DOHH2 (cell line): ENCODE data around the gene AIRE.

Experiments
- CTCF ChIP-seq: fragments of 200-600 bp; sonication (generic); IDR thresholded peaks from one replicate; pipeline ENCODE4 v1.5.1; 2014; ENCODE audit warnings: antibody characterized with exemption, mild to moderate bottlenecking, low read depth, low read length; ENCODE audit not compliant: poor library complexity, severe bottlenecking
- EZH2phosphoT487 ChIP-seq: fragments of 200-600 bp; sonication (generic); IDR thresholded peaks from 2 replicates; pipeline ENCODE4 v1.6.1; 2017; ENCODE audit warnings: borderline replicate concordance, mild to moderate bottlenecking, antibody characterized with exemption, low read length, moderate library complexity, mixed read lengths

- no peak for TF ChIP-seq CTCF
- TF ChIP-seq EZH2phosphoT487: no peak
Measured at GRCh38 chr21:44292812-44293195, 7.1 kb downstream of the AIRE start.
